ENCODE measurements around the gene KCNK3.
"Not testable (repeated sequence)": the region's sequence is repeated elsewhere in the genome, so short reads cannot be mapped to it uniquely, and the experiment has no call there.

Gene KCNK3

GRCh38 chr2:26743852-26744251 is 51.3 kb downstream of the KCNK3 start:
- TF ChIP-seq CTCF (IDR thresholded peaks at IDR 0.05) (no peak), ZFX (IDR thresholded peaks at IDR 0.05; ENCODE audit: borderline replicate concordance) (no peak)
- H3K27ac ChIP-seq: no peak overlapping the region

DNA sequence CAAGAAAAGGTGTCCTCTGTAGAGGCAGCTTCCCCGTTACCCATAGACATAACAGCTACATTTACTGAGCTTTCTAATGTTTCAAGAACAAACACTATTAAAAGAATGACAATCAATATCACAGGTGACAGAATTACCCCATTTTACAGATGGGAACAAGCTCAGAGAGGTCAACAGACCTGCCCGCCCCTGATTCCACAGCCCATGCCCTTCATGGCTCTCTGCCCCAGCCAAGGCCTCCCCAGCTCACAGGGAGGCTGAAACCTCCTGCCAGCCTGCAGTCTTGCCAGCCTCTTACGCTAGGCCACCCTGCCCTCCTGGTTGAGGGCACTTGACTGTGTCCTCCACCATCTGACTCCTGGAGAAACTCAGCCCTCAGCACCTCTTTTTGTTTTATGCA is 52.4 kb downstream of the KCNK3 start:
- TF ChIP-seq CTCF (IDR thresholded peaks at IDR 0.05) (no peak), ZFX (IDR thresholded peaks at IDR 0.05; ENCODE audit: borderline replicate concordance) (no peak)
- H3K27ac ChIP-seq: no peak overlapping the region

DNA sequence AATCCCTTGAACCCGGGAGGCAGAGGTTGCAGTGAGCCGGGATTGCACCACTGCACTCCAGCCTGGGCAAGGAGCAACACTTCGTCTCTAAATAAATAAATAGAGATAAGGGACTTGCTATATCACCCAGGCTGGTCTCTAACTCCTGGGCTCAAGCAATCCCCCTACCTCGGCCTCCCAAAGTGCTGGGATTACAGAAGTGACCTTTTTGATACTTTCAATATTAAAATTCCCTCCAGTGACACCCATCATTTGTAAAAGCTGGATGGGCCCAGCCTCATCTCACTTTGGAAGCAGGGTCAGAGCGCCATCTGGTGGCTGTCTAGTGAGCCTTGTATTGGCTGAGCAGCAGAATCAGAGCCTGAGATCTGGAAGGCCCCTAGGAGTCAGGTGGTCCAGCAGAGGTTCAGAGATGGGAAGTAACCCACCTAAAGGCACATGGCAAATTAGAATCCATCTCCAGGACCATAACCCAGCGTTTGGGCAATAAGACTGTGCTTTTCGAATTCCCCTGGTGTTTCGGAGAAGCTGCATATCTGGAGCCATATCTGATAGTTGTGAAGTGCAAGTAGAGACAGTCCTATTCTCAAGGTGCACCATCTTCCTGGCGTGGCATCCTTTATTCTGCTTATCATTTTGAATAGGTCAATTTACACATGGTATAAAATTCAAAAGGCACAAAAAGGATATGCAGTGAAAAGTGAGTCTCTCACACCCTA is 53.2 kb downstream of the KCNK3 start:
- no peak for TF ChIP-seq ZFX (IDR thresholded peaks at IDR 0.05; ENCODE audit: borderline replicate concordance)
- TF ChIP-seq CTCF (IDR thresholded peaks at IDR 0.05): peak; percentile 92
- no peak overlapping the region for H3K27ac ChIP-seq

DNA sequence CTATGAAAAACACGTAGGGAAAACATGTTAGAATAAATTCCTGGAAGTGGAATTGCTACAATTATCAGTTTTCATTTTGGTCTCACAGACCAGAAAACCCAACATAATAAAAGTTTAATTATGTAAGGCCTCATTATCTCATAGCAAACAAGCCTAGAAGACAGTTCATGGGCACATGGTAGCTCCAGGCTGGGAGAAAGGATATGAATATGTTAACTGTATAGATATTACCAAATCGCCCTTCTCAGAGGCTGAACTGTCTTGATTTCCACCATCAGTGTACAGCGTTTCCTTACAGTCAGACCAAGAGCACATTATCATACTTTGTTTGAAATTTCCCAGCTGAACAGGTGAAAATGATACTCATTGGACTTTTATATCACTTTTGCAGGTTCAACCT is 54.4 kb downstream of the KCNK3 start:
- no peak for TF ChIP-seq ZFX (IDR thresholded peaks at IDR 0.05; ENCODE audit: borderline replicate concordance)
- TF ChIP-seq CTCF (IDR thresholded peaks at IDR 0.05): no peak
- no peak overlapping the region for H3K27ac ChIP-seq

DNA sequence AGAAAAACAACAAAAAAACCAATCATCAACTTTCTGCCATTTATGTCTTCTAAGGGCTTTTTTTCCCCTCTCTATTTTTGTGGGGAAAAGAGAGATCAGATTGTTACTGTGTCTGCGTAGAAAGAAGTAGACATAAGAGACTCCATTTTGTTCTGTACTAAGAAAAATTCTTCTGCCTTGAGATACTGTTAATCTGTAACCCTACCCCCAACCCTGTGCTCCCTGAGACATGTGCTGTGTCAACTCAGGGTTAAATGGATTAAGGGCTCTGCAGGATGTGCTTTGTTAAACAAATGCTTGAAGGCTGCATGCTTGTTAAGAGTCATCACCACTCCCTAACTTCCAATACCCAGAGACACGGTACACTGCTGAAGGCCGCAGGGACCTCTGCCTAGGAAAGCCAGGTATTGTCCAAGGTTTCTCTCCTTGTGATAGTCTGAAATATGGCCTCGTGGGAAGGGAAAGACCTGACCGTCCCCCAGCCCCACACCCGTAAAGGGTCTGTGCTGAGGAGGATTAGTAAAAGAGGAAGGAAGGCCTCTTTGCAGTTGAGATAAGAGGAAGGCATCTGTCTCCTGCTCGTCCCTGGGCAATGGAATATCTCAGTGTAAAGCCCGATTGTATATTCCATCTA is 57.4 kb downstream of the KCNK3 start:
- H3K27ac ChIP-seq: not testable (repeated sequence)

DNA sequence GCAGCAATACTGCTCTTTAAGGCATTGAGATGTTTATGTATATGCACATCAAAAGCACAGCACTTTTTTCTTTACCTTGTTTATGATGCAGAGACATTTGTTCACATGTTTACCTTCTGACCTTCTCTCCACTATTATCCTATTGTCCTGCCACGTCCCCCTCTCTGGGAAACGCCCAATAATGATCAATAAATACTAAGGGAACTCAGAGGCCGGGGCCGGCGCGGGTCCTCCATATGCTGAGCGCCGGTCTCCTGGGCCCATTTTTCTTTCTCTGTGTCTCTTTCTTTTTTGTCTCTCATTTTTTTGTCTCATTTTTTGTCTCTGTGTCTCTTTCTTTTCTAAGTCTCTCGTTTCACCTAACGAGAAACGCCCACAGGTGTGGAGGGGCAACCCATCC is 57.9 kb downstream of the KCNK3 start:
- not testable (repeated sequence) for H3K27ac ChIP-seq

- no peak overlapping the region for H3K27ac ChIP-seq
Observed at GRCh38 chr2:26752656-26753055, 60.1 kb downstream of the KCNK3 start.

DNA sequence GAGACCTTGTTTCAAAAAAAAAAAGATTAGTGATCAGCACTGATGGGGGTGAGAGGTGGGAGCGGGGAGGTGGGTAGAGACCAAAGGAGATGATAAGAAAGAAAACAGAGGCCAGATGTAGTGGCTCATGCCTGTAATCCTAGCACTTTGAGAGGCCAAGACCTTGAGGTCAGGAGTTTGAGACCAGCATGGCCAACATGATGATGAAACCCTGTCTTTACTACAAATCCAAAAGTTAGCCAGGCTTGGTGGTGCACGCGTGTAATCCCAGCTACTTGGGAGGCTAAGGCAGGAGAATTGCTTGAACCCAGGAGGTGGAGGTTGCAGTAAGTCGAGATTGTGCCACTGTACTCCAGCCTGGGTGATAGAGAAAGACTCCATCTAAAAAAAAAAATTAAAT is 62.0 kb downstream of the KCNK3 start:
- no peak for TF ChIP-seq CTCF (IDR thresholded peaks at IDR 0.05)
- TF ChIP-seq ZFX (IDR thresholded peaks at IDR 0.05; ENCODE audit: borderline replicate concordance): no peak
- no peak overlapping the region for H3K27ac ChIP-seq

More at GRCh38 chr2:26752656-26753055, 60.1 kb downstream of the KCNK3 start:
- TF ChIP-seq CTCF (IDR thresholded peaks at IDR 0.05): no peak
- no peak for TF ChIP-seq ZFX (IDR thresholded peaks at IDR 0.05; ENCODE audit: borderline replicate concordance)
